COR-L47 (cell line): ENCODE data around the gene LGALS1.
A peak's percentile ranks its signal among the peaks of the same experiment; 100 is the strongest.
"Not testable (repeated sequence)": the region's sequence is repeated elsewhere in the genome, so short reads cannot be mapped to it uniquely, and the experiment has no call there.

ENCODE experiments used
- DNase-seq: peaks from one replicate; lab custom pipeline; 2025; lab: John Stamatoyannopoulos, UW

Gene LGALS1

DNA sequence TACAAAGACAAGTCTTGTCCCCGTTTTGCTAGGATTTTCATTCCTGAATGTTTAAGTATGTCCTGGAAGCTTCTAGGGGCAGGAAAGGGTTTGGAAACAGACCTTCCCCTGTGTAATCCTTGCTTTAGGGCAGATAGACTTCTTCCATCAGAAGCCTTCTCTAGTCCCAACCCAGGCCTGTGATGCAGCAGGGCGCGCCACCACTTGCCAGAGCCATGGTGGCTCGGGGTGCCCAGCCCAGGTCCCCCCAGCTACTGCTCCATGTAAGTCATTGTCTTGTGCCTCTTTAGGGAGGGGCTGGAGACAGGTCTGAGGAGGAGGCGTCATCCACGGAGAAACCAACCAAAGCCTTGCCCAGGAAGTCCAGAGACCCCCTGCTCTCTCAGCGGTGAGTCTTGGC, 15.0 kb downstream of the LGALS1 start:
- no peak for DNase-seq

DNA sequence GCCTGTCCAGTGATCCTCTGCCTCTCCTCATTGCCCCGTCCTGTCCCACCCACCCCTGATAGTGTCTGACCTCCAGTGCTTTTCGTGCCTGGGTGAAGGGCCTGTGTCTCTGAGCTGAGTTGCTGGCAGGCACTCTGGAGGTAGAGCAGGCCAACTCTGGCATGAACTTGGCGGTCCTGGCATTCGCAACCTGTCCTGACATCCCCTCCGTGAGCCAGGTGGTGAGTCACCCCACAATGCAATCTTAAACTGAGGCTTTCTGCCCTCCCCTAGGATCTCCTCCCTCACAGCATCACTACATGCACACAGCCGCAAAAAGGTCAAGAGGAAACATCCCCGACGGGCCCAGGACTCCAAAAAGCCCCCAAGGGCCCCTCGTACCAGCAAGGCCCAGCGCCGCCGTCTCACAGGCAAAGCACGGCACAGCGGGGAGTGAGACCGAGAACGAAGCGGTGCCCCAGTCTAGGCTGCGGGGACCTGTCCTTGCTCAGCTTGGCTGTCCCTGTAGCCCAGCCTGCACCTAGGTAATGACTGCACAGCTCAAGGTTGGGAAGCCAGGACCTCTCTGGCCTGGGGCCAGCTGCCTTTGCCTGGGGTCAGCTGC, 15.6 kb downstream of the LGALS1 start:
- DNase-seq, result no peak

- no peak for DNase-seq
Measured at GRCh38 chr22:37692627-37693285, 17.3 kb downstream of the LGALS1 start.

DNA sequence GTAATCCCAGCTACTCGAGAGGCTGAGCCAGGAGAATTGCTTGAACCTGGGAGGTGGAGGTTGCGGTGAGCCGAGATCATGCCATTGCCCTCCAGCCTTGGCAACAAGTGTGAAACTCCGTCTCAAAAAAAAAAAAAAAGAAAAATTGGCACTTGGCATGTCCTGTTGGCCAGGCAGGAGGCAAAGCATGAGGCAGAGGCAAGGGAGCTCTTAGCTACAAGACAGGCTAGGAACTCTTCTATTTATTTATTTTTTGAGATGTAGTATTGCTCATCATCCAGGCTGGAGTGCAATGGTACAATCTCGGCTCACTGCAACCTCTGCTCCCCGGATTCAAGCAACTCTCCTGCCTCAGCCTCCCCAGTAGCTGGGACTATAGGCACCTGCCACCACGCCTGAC, 18.7 kb downstream of the LGALS1 start:
- DNase-seq, result not testable (repeated sequence)

GRCh38 chr22:37696260-37696656, 20.8 kb downstream of the LGALS1 start:
- DNase-seq, result not testable (repeated sequence)

GRCh38 chr22:37696657-37697537, 21.5 kb downstream of the LGALS1 start, which contains the start of gene TRIOBP:
Gene TRIOBP, plus strand, starts transcription at chr22:37697048. Its CDS starts 4,318 bp downstream, at chr22:37701366.
- peak; percentile 96 for DNase-seq

DNA sequence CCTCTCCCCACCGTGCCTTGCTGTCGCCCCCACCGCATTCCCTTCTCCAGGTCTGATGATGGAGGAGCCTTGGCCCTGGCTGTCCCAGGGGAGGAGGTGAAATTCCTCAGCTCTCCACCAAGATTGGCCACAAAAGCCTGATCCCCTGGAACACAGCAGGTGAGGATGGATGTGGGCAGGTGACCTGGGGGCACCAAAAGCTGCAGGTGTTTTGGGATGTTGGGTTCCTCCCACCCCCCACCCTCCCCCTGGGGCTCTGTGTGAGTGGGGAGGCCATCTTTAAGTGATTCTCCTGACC, 22.1 kb downstream of the LGALS1 start:
- no peak for DNase-seq

GRCh38 chr22:37701141-37701786, 25.8 kb downstream of the LGALS1 start:
- DNase-seq, result no peak

- DNase-seq, result no peak
Measured at GRCh38 chr22:37703906-37704305, 28.5 kb downstream of the LGALS1 start.

DNA sequence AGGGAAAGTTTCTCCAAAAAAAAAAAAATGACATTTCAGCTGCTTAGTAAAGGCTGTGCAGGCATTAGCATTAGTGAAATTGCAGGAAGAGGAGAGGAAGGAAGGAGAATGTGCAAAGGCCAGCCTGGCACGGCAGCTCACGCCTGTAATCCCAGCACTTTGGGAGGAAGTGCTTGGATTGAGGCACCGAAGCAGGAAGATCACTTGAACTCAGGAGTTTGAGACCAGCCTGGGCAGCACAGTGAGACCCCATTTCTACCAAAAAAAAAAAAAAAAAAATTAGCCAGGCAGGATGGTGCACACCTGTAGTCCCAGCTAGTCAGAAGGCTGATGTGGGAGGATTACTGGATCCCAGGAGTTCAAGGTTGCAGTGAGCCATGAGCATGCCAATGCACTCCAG, 29.2 kb downstream of the LGALS1 start:
- no peak for DNase-seq

GRCh38 chr22:37705205-37705604, 29.8 kb downstream of the LGALS1 start:
- no peak for DNase-seq

- DNase-seq, result no peak
Measured at GRCh38 chr22:37708580-37709444, 33.4 kb downstream of the LGALS1 start.

- no peak for DNase-seq
Measured at GRCh38 chr22:37709445-37709765, 34.0 kb downstream of the LGALS1 start.

DNA sequence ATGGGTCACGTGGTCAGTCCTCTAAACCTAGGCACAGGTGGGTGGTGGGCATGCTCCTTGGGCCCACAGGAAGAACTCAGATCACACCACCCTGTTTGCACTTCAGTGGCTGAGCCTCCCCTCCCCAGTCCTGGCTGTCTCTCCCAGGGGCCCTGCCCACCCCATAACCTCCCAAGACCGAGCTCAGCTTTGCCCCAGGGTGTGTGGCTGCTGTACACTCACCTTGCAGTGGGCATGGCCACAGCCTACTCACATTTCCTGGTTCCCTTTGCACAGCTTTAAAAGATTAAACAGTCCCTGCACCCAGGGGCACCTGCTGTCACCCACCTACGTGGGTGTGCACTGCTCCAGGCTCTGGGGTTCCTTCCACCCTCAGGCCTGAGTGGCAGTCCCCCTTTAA, 35.2 kb downstream of the LGALS1 start:
- no peak for DNase-seq

DNA sequence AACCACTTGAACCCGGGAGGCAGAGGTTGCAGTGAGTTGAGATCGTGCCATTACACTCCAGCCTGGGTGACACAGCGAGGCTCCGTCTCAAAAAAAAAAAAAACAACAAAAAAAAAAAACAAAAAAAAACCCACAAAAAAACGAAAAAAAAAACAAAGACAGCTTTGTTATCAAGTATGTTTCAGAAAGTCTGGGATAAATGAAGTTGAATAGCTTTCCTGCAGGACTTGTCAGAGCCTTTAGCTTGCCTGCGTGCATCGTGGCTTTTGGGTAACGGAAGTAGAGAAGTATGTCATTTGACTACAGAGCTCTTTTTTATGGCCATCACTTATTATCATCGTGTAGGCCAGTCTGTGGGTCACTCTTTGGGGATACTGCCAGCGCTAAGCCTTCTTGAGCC, 36.1 kb downstream of the LGALS1 start:
- no peak for DNase-seq

- DNase-seq, result no peak
Measured at GRCh38 chr22:37713761-37714160, 38.3 kb downstream of the LGALS1 start.

GRCh38 chr22:37714634-37715033, 39.2 kb downstream of the LGALS1 start:
- no peak for DNase-seq

DNA sequence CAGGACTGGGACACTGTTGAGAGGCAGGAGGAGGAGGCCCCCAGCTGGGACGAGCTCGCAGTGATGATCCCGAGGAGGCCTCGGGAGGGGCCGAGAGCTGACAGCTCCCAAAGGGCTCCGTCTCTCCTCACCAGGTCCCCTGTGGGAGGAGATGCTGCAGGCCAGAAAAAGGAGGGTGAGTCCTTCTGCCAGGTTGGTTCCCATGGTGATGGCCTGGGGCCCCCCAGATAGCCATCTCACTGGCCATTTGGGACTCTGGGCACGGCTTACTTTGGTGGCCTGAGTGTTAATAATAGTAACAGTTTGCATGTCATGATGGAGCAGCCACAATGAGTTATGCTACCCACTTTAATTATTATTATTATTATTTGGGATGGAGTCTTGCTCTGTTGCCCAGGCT, 40.3 kb downstream of the LGALS1 start:
- no peak for DNase-seq

GRCh38 chr22:37716708-37717107, 41.3 kb downstream of the LGALS1 start:
- DNase-seq, result no peak

GRCh38 chr22:37717235-37717634, 41.8 kb downstream of the LGALS1 start:
- not testable (repeated sequence) for DNase-seq

DNA sequence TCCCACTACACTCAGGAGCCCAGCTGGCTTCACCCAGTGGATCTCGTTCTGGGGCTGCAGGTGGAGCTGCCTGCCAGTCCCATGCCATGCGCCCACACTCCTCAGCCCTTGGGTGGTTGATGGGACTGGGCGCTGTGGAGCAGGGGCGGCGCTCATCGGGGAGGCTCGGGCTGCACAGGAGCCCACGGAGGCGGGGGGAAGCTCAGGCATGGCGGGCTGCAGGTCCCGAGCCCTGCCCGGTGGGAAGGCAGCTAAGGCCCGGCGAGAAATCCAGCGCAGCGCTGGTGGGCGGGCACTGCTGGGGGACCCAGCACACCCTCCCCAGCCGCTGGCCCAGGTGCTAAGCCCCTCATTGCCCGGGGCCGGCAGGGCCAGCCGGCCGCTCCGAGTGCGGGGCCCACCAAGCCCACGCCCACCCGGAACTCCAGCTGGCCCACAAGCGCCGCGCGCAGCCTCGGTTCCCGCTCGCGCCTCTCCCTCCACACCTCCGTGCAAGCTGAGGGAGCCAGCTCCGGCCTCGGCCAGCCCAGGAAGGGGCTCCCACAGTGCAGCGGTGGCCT, 42.4 kb downstream of the LGALS1 start:
- not testable (repeated sequence) for DNase-seq
